DMS53 (cell line): ENCODE data around the gene STARD3NL.
"Not testable (repeated sequence)": the region's sequence is repeated elsewhere in the genome, so short reads cannot be mapped to it uniquely, and the experiment has no call there.

Experiments used
- DNase-seq: peaks from one replicate; lab custom pipeline; 2025; lab: John Stamatoyannopoulos, UW

Gene STARD3NL

GRCh38 chr7:38269704-38270346, 91.8 kb downstream of the STARD3NL start:
- not testable (repeated sequence) for DNase-seq

GRCh38 chr7:38270405-38270804, 92.4 kb downstream of the STARD3NL start:
- not testable (repeated sequence) for DNase-seq

- no peak for DNase-seq
Observed at GRCh38 chr7:38273286-38273995, 95.4 kb downstream of the STARD3NL start, which contains the start of gene TARP. Gene TARP, minus strand, starts transcription at chr7:38273636.

- no peak for DNase-seq
Observed at GRCh38 chr7:38274486-38274885, 96.4 kb downstream of the STARD3NL start.

- DNase-seq: no peak
Observed at GRCh38 chr7:38274927-38275620, 97.0 kb downstream of the STARD3NL start.

GRCh38 chr7:38276096-38276877, 98.2 kb downstream of the STARD3NL start:
- no peak for DNase-seq

GRCh38 chr7:38280000-38280399, 102.0 kb downstream of the STARD3NL start:
- DNase-seq: no peak
